ENCODE data around the gene EFHD2.

DNA sequence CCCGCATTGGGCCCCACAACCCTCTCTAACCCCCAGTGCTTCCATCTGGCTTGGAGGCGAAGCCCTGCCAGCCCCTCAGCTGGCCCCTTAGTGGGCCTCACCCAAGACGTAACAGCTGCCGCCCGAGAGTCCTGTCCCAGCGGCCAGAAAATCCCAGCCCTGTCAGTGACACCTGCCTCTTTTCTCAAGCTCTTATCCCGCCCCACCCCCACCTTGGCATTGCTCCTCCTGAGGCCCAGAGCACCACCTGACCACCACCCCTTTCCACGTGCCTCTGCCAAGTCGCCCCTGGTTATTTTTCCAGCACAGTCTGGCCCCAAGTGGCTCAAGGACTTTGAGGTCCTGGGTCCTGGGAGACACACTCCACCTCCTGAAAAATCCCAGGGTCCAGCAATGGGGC, 22.6 kb downstream of the EFHD2 start:
- TF ChIP-seq, protein P1, sequence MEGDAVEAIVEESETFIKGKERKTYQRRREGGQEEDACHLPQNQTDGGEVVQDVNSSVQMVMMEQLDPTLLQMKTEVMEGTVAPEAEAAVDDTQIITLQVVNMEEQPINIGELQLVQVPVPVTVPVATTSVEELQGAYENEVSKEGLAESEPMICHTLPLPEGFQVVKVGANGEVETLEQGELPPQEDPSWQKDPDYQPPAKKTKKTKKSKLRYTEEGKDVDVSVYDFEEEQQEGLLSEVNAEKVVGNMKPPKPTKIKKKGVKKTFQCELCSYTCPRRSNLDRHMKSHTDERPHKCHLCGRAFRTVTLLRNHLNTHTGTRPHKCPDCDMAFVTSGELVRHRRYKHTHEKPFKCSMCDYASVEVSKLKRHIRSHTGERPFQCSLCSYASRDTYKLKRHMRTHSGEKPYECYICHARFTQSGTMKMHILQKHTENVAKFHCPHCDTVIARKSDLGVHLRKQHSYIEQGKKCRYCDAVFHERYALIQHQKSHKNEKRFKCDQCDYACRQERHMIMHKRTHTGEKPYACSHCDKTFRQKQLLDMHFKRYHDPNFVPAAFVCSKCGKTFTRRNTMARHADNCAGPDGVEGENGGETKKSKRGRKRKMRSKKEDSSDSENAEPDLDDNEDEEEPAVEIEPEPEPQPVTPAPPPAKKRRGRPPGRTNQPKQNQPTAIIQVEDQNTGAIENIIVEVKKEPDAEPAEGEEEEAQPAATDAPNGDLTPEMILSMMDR (conservative IDR thresholded peaks at IDR 0.05; ENCODE audit: low read depth, low read length): no peak
- no peak for TF ChIP-seq EZH2 (IDR thresholded peaks at IDR 0.05; ENCODE audit: low read length, unreplicated experiment)
- no peak for TF ChIP-seq EZH2phosphoT487 (IDR thresholded peaks at IDR 0.05; ENCODE audit: borderline replicate concordance, low read length)
